Measurements from ENCODE around the gene GPC5.
"Not testable (repeated sequence)": the region's sequence is repeated elsewhere in the genome, so short reads cannot be mapped to it uniquely, and the experiment has no call there.

The GPC5 gene

DNA sequence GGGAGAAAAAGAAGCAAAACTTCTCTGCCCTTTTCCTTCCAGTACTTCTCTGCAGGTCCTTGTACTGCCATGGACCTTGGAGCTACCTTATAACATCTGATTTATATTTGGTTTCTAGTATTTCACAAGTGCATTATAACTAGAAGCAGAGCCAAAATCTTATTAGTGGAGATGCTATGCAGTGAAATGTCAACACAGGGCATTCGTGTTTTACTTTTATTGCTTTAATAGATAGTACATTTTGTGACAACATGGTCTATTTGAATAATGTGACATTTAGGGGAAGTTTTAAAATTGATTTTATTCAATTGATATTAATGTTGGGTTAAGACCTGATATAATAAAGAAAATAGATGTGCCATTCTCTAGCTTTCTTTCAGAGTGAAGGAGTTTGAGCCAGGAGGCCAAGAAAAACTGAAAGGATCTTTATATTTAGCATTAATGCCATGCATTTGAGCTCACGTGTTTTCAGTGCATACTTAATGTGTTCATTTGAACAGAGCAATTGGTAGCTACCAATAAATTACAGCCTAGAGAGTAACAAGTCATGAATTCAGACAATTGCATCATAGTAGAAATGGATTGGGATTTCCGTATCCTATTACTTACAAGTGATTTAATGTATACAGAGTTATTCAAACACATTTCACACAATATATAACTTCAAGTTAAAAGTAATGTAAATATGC is 863.8 kb downstream of the GPC5 start:
- DNase-seq (ENCODE audit: low read depth), result no peak

DNA sequence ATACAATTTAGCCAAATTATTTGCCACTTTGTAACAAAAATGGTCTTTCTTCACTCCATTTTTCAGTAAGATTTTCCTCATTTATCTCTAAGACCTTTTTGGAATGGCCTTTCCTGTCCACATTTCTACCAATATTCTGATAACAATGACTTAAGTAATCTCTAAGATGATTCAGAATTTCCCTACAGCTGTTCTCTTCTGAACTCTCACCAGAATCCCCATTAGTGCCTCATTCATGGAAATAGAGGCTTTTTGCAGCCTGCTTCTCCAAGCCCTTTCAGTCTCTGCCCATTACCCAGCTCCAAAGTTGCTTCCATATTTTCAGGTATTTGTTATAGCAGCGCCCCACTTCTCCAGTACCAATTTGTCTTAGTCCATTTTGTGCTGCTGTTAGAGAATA is 867.0 kb downstream of the GPC5 start:
- DNase-seq (ENCODE audit: low read depth), result no peak

DNA sequence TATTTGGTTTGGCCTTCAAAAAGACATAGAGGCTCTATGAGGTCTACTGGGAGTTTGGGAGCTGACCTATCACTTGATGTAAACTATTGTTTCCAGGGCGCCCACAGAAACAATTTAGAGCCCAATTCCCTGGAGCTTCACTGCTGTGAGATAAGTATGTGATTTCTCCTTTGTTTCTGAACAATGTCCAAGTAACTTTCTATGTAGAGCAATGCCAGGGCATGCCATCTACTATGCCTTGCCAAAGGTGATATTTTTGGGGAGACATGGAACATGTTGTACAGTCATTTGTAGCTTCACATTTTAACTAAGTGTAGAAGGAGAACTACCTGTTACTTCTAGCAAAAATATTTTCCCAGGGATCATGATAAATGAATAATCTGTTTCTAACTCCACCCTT is 872.6 kb downstream of the GPC5 start:
- DNase-seq (ENCODE audit: low read depth), result no peak

GRCh38 chr13:92272177-92272576 is 873.8 kb downstream of the GPC5 start:
- no peak for DNase-seq (ENCODE audit: low read depth)

DNA sequence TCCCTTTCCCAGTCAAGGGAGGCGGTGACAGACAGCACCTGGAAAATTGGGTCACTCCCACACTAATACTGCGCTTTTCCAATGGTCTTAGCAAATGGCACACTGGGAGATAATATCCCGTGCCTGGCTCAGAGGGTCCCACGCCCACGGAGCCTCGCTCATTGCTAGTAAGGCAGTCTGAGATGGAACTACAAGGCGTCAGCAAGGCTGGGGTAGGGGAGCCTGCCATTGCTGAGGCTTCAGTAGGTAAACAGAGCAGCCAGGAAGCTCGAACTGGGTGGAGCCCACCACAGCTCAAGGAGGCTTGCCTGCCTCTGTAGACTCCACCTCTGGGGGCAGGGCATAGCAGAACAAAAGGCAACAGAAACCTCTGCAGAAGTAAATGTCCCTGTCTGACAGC is 882.6 kb downstream of the GPC5 start:
- DNase-seq (ENCODE audit: low read depth), result not testable (repeated sequence)

GRCh38 chr13:92290718-92291307 is 892.4 kb downstream of the GPC5 start:
- not testable (repeated sequence) for DNase-seq (ENCODE audit: low read depth)

GRCh38 chr13:92294533-92294932 is 896.1 kb downstream of the GPC5 start:
- not testable (repeated sequence) for DNase-seq (ENCODE audit: low read depth)

- DNase-seq (ENCODE audit: low read depth), result not testable (repeated sequence)
These were observed 897.8 kb downstream of the GPC5 start for GRCh38 chr13:92296154-92296671.

DNA sequence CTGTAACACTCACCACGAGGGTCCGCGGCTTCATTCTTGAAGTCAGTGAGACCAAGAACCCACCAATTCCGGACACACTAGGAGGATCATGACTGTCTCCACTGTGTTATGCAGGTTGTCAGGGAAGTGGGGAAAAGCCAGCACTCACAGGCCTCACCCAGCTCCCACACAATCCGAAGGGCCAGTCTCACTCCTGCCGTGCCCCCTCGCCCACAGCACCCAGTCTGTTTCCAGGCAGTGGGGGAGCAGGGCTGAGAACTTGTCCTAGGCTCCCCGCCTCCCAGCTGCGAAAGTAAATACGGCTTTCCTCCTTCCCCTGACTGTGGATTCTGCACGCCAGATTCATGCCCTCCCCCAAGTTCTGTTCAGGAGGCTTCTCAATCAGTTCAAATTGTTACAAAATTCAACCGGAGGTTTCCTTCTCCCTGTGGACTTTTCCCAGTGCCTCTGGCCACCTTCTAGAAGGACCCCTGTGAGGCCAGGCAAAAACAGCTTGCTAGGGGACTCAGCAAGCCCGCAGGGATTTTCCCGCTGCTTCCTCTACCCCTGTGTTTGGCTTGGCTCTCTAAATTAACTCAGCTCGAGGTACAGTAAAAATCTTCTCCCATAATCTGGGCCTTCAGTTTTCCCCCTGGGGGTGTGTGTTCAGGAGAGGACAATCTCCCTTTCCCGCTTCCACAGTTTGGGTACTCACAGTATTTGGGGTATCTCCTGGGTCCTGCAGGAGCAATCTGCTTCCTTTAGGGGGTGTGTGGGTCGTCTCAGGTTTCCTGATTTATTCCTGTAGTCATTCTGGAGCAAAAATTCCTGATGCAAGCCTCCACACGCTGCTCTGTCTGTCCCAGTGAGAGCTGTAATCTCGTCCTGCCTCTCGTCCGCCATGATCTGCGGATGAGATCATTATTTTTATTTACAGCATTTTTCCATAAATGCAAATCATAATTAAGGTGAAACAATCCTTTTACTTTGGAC is 899.8 kb downstream of the GPC5 start:
- no peak for DNase-seq (ENCODE audit: low read depth)

DNA sequence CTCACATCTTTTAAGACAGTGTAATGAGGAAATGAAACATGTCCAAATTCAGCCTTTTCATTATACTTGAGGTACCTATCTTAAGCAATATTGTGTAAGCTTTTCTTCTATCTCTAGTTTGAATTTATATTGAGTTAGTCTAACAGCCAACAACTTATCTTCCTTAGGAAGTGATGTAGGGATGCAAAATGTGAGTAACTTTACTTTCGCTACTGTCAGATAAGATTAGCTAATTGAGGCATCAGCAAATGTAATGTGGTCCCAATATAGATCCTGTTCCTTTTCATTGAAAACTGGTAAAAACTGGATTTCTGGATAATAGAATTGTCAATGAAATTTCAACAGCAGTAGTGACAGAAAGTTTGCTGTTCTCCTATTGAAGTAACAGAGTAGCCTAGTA is 902.2 kb downstream of the GPC5 start:
- DNase-seq (ENCODE audit: low read depth), result no peak

- DNase-seq (ENCODE audit: low read depth), result no peak
These were observed 905.0 kb downstream of the GPC5 start for GRCh38 chr13:92303428-92303827.

- no peak for DNase-seq (ENCODE audit: low read depth)
These were observed 909.3 kb downstream of the GPC5 start for GRCh38 chr13:92307752-92308151.

- DNase-seq (ENCODE audit: low read depth), result no peak
These were observed 914.4 kb downstream of the GPC5 start for GRCh38 chr13:92312823-92313222.

DNA sequence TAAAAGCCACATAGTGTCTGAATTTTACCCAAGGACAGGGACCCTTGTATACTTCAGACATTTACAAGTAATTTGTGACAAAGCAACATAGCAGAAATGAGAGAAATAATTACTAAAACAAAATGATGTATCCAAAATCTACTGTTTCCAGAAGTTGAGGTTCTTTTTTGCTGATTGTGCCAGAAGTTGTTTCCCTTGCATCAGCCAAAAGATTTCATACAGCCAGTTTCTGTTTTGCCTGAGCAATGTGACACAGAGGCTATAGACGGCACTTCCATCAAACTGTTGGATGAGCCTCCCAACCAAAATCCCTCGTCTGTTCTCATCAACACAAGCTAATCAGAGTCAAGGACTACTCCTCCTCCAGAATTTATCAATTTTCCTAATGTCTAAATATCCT is 915.0 kb downstream of the GPC5 start:
- DNase-seq (ENCODE audit: low read depth), result no peak

DNA sequence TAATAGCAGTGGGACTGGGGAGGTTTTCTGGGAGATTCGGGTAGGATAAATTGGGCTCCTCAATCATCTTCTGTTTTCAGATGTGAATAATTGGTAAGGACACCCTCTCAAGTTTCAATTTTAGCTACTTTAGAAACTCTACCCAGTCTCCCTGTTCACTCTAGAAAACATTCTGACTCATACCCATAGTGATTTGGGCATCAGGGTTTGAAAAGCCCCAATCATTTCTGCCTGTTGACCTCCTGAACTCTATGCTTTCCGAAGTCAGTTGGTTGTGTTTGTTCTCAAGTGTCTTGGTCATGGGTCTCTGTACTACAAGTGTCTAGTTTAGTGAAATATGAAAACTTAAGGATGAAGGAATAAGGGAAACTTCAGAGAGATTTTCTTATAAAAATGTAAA is 916.8 kb downstream of the GPC5 start:
- no peak for DNase-seq (ENCODE audit: low read depth)

GRCh38 chr13:92316030-92316429 is 917.6 kb downstream of the GPC5 start:
- DNase-seq (ENCODE audit: low read depth), result no peak

GRCh38 chr13:92317066-92317465 is 918.6 kb downstream of the GPC5 start:
- DNase-seq (ENCODE audit: low read depth), result no peak

DNA sequence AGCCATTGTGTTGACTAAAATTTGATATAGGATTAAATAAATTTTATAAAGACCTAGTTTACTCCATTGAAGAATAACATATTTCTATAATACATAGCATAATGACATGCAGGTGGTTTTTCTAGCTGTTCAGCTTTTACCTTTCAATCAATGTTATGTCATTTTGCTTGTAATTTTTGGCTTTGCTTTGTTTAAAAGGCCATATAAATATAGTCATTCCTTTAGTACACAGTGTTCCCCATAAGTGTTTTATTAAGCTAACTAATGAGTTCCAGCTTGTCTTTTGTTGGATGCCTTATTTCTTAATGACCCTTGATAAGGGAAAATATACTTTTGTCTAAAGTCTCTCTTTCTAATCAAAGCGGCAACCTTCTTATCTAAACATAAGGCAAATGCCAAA is 921.9 kb downstream of the GPC5 start:
- DNase-seq (ENCODE audit: low read depth), result no peak

GRCh38 chr13:92321174-92321573 is 922.8 kb downstream of the GPC5 start:
- DNase-seq (ENCODE audit: low read depth), result no peak

DNA sequence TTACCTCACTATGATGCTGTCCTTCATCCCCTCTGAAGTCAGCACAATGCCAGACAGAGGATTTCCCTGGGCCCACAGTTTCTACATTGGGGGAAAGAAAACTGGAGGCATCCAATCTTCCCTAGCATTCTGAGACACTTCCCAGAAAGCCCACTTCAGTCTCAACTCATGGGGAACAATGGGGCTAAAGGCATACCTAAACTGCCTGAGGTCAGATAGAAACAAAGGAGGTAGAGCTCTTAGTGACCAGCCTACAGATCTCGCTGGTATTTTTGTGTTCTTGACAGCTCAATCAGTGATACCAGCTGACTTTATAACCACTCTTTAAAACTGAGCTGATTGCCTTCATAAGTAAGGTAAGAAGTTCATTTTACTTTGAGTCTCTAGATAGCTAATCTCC is 947.2 kb downstream of the GPC5 start:
- DNase-seq (ENCODE audit: low read depth), result no peak

- DNase-seq (ENCODE audit: low read depth), result no peak
These were observed 947.6 kb downstream of the GPC5 start for GRCh38 chr13:92346046-92346445.

GRCh38 chr13:92354583-92354982 is 956.2 kb downstream of the GPC5 start:
- no peak for DNase-seq (ENCODE audit: low read depth)

DNA sequence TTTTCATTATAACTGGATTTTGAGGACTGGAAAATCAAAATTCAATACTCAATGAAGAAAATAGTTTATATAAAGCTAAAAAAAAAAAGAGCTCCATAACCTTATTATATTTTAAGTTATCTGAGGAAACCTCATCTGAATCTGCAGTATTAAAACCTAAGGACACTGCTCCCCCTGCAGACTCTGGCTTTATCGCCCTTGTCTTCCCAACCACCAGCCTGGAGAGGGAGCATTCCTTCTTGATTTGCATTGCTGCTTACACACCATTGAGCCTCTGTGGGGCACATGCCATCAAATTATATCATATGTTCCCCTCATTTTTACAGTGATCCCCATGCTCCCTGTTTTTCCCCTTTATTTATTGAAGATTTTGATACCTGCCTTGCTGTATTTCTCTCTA is 956.8 kb downstream of the GPC5 start:
- DNase-seq (ENCODE audit: low read depth), result no peak
